ENCODE data around the gene C19orf25. TPM values are rescaled to one million over a fixed set of nuclear protein-coding genes. Genes with fewer than 3 reads are reported as not detected.
A peak's percentile ranks its signal among the peaks of the same experiment; 100 is the strongest.

C19orf25 gene
- total RNA-seq, 1 donor from 2014 or later, result 29.2 TPM

GRCh38 chr19:1465191-1466016 is 13.6 kb downstream of the C19orf25 start:
- peaks cover 7% of the 10 kb centered on the region for H3K9me3 Mint-ChIP-seq (ENCODE audit: unreplicated experiment)
- H3K4me1 Mint-ChIP-seq (ENCODE audit: low read depth, unreplicated experiment), result no peaks in the 10 kb centered on the region
- no peaks in the 10 kb centered on the region for H3K36me3 Mint-ChIP-seq (ENCODE audit: unreplicated experiment)
- no peak overlapping the region for H3K4me3 Mint-ChIP-seq (ENCODE audit: unreplicated experiment)
- H3K27ac Mint-ChIP-seq (ENCODE audit: unreplicated experiment), result no peak overlapping the region
- peak; percentile 75 for DNase-seq
- TF ChIP-seq CTCF (IDR thresholded peaks at IDR 0.05; ENCODE audit: partially characterized antibody, unreplicated experiment), result peak; percentile 41
- H3K27me3 Mint-ChIP-seq (ENCODE audit: unreplicated experiment), result peaks cover 9% of the 10 kb centered on the region

- H3K9me3 Mint-ChIP-seq (ENCODE audit: unreplicated experiment), result peaks cover 9% of the 10 kb centered on the region
- H3K4me3 Mint-ChIP-seq (ENCODE audit: unreplicated experiment), result no peak overlapping the region
Measured at GRCh38 chr19:1461862-1462261, 17.2 kb downstream of the C19orf25 start.

GRCh38 chr19:1460033-1460995 is 18.7 kb downstream of the C19orf25 start:
- Mint-ChIP-seq H3K9me3 (ENCODE audit: unreplicated experiment) (peaks cover 11% of the 10 kb centered on the region), H3K4me3 (ENCODE audit: unreplicated experiment) (no peak overlapping the region), H3K27me3 (ENCODE audit: unreplicated experiment) (peaks cover 13% of the 10 kb centered on the region), H3K36me3 (ENCODE audit: unreplicated experiment) (no peaks in the 10 kb centered on the region), H3K27ac (ENCODE audit: unreplicated experiment) (no peak overlapping the region), H3K4me1 (ENCODE audit: low read depth, unreplicated experiment) (peaks cover 5% of the 10 kb centered on the region)
- no peak for DNase-seq
- TF ChIP-seq CTCF (IDR thresholded peaks at IDR 0.05; ENCODE audit: partially characterized antibody, unreplicated experiment), result no peak

More at GRCh38 chr19:1461862-1462261, 17.2 kb downstream of the C19orf25 start:
- peaks cover 9% of the 10 kb centered on the region for H3K27me3 Mint-ChIP-seq (ENCODE audit: unreplicated experiment)
- DNase-seq, result no peak
- peaks cover 2% of the 10 kb centered on the region for H3K4me1 Mint-ChIP-seq (ENCODE audit: low read depth, unreplicated experiment)
- no peak for TF ChIP-seq CTCF (IDR thresholded peaks at IDR 0.05; ENCODE audit: partially characterized antibody, unreplicated experiment)
- H3K36me3 Mint-ChIP-seq (ENCODE audit: unreplicated experiment), result no peaks in the 10 kb centered on the region
- no peak overlapping the region for H3K27ac Mint-ChIP-seq (ENCODE audit: unreplicated experiment)

GRCh38 chr19:1459479-1459878 is 19.5 kb downstream of the C19orf25 start:
- no peak overlapping the region for H3K4me3 Mint-ChIP-seq (ENCODE audit: unreplicated experiment)
- no peaks in the 10 kb centered on the region for H3K36me3 Mint-ChIP-seq (ENCODE audit: unreplicated experiment)
- peaks cover 11% of the 10 kb centered on the region for H3K9me3 Mint-ChIP-seq (ENCODE audit: unreplicated experiment)
- no peak overlapping the region for H3K27ac Mint-ChIP-seq (ENCODE audit: unreplicated experiment)
- peaks cover 5% of the 10 kb centered on the region for H3K4me1 Mint-ChIP-seq (ENCODE audit: low read depth, unreplicated experiment)
- H3K27me3 Mint-ChIP-seq (ENCODE audit: unreplicated experiment), result peaks cover 10% of the 10 kb centered on the region
- DNase-seq, result no peak
- no peak for TF ChIP-seq CTCF (IDR thresholded peaks at IDR 0.05; ENCODE audit: partially characterized antibody, unreplicated experiment)

All from glutamatergic neuron (in vitro differentiated cells).